Panc1 (cell line): ENCODE measurements around the gene LYPD6B. TPM values are rescaled to one million over a fixed set of nuclear protein-coding genes. Genes with fewer than 3 reads are reported as not detected.

Experiments used
- ATAC-seq: fragments of 200-7000 bp; cut with Tn5 transposase; 2 replicates; pipeline ENCODE4 v1.9.1; 2020; ENCODE audit warnings: mild to moderate bottlenecking, moderate library complexity
- BruUV-seq: library from RNA; stranded (reverse); fragments of 400-500 nt; replicated peaks from 2 replicates; lab custom pipeline; 2021; lab: Mats Ljungman, UMichigan
- CTCF ChIA-PET: fragments of 300-600 bp; sonication (Branson Sonifier 250); formaldehyde crosslinking; loops from one replicate; lab custom pipeline; 2022; ENCODE audit warnings: antibody characterized with exemption; lab: Charles Lee
- POLR2A ChIA-PET: fragments of 300-600 bp; sonication (Branson Sonifier 250); formaldehyde crosslinking; loops from one replicate; lab custom pipeline; 2022; ENCODE audit warnings: antibody characterized with exemption; lab: Charles Lee
- DNase-seq: peaks from one replicate; pipeline ENCODE4 v3.0.0-alpha.2; 2010; ENCODE audit warnings: low read depth, low spot score
- H3K27ac ChIP-seq: 2 replicates; pipeline ENCODE4 v1.5.1; 2011; ENCODE audit warnings: mild to moderate bottlenecking, low read length, inconsistent platforms
- H3K27me3 ChIP-seq: fragments of 200-500 bp; sonication (Bioruptor generic); 2 replicates; pipeline ENCODE4 v1.6.0; 2014; ENCODE audit warnings: low read length, inconsistent platforms; ENCODE audit not compliant: control insufficient read depth, insufficient read depth
- H3K36me3 ChIP-seq: fragments of 200-500 bp; sonication (Bioruptor generic); 2 replicates; pipeline ENCODE4 v1.5.1; 2014; ENCODE audit warnings: inconsistent platforms, mild to moderate bottlenecking, low read length, moderate library complexity; ENCODE audit not compliant: control insufficient read depth, insufficient read depth
- H3K4me1 ChIP-seq: 2 replicates; pipeline ENCODE4 v1.5.1; 2011; ENCODE audit warnings: inconsistent platforms, mild to moderate bottlenecking, low read length, moderate library complexity; ENCODE audit not compliant: control insufficient read depth, insufficient read depth
- H3K4me3 ChIP-seq, 2 experiments: 2 replicates each; pipeline ENCODE4 v1.5.1; 2011 to 2012; ENCODE audit warnings: low read depth in 2 of 2, low read length in 2 of 2, mild to moderate bottlenecking in 2 of 2, inconsistent platforms in 1 of 2, moderate library complexity in 1 of 2
- H3K9me3 ChIP-seq: fragments of 200-500 bp; sonication (Bioruptor generic); 2 replicates; pipeline ENCODE4 v1.5.1; 2014; ENCODE audit warnings: low read depth, mild to moderate bottlenecking, inconsistent platforms, low read length, moderate library complexity; ENCODE audit not compliant: control insufficient read depth, insufficient read depth
- POLR2AphosphoS5 ChIP-seq: IDR thresholded peaks from 2 replicates; pipeline ENCODE4 v1.6.1; 2012; ENCODE audit warnings: mild to moderate bottlenecking, low read depth, low read length, moderate library complexity
- SIN3A ChIP-seq: IDR thresholded peaks from 2 replicates; pipeline ENCODE4 v1.6.1; 2012; ENCODE audit warnings: low read depth, mild to moderate bottlenecking, low read length, moderate library complexity, borderline replicate concordance; ENCODE audit not compliant: insufficient read depth
- TCF7L2 ChIP-seq: IDR thresholded peaks from 2 replicates; pipeline ENCODE4 v1.6.1; 2011; ENCODE audit warnings: mild to moderate bottlenecking, low read depth, low read length, inconsistent platforms
- in situ Hi-C: cut with HindIII; loops from 2 replicates; pipeline ENCODE4 v1.10.0; 2016; ENCODE audit warnings: low sequenced_read_pairs, low pct_unique_long_range_greater_than_20kb
- intact Hi-C: fragments of 100-400 bp; cut with micrococcal nuclease; formaldehyde crosslinking; loops from one replicate; pipeline ENCODE4 v1.10.0; 2022; ENCODE audit not compliant: unreplicated experiment
- total RNA-seq: library from RNA; stranded (reverse); gene quantifications from one replicate; pipeline ENCODE4 v1.2.1, GENCODE V29; 2021; ENCODE audit not compliant: unreplicated experiment
- TF ChIP-seq, protein P1 (sequence below): fragments of 450-650 bp; IDR thresholded peaks from 2 replicates; pipeline ENCODE4 v1.5.1; 2017; ENCODE audit warnings: mild to moderate bottlenecking
- TF ChIP-seq, protein P2 (sequence below), 2 experiments: IDR thresholded peaks; 2 replicates each; pipeline ENCODE4 v1.6.1; 2011 to 2012; ENCODE audit warnings: low read depth in 2 of 2, control low read depth in 1 of 2, low read length in 1 of 2, mild to moderate bottlenecking in 1 of 2, moderate library complexity in 1 of 2; ENCODE audit not compliant: insufficient read depth in 1 of 2

Gene LYPD6B
- total RNA-seq, 1 experiment from 2014 or later, result 2.2 TPM

DNA sequence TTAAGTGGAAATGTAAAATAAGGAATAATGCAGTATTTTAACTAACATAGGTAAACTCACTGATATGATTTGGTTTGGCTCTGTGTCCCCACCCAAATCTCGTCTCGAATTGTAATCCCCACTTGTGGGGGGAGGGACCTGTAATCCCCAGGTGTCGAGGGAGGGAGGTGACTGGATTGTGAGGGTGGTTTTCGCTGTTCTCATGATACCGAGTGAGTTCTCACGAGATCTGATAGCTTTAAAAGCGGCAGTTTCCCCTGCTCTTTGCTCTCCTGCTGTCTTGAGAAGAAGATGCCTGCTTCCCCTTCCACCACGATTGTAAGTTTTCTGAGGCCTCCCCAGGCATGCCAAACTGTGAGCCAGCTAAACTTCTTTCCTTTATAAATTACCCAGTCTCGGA is 182.5 kb downstream of the LYPD6B start:
- Histone ChIP-seq H3K27ac (no peak overlapping the region), H3K36me3 (no peaks in the 10 kb centered on the region), H3K27me3 (no peaks in the 10 kb centered on the region), H3K4me3 (no peak overlapping the region), H3K9me3 (no peaks in the 10 kb centered on the region), H3K4me1 (no peaks in the 10 kb centered on the region)
- ChIA-PET CTCF (no interaction called here), POLR2A (no interaction called here)
- BruUV-seq, result no TSS peak
- intact Hi-C loops, result no loop called here
- no peak for ATAC-seq
- TF ChIP-seq, protein P1, sequence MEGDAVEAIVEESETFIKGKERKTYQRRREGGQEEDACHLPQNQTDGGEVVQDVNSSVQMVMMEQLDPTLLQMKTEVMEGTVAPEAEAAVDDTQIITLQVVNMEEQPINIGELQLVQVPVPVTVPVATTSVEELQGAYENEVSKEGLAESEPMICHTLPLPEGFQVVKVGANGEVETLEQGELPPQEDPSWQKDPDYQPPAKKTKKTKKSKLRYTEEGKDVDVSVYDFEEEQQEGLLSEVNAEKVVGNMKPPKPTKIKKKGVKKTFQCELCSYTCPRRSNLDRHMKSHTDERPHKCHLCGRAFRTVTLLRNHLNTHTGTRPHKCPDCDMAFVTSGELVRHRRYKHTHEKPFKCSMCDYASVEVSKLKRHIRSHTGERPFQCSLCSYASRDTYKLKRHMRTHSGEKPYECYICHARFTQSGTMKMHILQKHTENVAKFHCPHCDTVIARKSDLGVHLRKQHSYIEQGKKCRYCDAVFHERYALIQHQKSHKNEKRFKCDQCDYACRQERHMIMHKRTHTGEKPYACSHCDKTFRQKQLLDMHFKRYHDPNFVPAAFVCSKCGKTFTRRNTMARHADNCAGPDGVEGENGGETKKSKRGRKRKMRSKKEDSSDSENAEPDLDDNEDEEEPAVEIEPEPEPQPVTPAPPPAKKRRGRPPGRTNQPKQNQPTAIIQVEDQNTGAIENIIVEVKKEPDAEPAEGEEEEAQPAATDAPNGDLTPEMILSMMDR, result no peak
- no peak for TF ChIP-seq SIN3A
- TF ChIP-seq, protein P2, sequence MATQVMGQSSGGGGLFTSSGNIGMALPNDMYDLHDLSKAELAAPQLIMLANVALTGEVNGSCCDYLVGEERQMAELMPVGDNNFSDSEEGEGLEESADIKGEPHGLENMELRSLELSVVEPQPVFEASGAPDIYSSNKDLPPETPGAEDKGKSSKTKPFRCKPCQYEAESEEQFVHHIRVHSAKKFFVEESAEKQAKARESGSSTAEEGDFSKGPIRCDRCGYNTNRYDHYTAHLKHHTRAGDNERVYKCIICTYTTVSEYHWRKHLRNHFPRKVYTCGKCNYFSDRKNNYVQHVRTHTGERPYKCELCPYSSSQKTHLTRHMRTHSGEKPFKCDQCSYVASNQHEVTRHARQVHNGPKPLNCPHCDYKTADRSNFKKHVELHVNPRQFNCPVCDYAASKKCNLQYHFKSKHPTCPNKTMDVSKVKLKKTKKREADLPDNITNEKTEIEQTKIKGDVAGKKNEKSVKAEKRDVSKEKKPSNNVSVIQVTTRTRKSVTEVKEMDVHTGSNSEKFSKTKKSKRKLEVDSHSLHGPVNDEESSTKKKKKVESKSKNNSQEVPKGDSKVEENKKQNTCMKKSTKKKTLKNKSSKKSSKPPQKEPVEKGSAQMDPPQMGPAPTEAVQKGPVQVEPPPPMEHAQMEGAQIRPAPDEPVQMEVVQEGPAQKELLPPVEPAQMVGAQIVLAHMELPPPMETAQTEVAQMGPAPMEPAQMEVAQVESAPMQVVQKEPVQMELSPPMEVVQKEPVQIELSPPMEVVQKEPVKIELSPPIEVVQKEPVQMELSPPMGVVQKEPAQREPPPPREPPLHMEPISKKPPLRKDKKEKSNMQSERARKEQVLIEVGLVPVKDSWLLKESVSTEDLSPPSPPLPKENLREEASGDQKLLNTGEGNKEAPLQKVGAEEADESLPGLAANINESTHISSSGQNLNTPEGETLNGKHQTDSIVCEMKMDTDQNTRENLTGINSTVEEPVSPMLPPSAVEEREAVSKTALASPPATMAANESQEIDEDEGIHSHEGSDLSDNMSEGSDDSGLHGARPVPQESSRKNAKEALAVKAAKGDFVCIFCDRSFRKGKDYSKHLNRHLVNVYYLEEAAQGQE (IDR thresholded peaks at IDR 0.05; ENCODE audit: insufficient read depth in 1 of 2, low read depth in 2 of 2, low read length in 1 of 2), result no peak
- no peak for TF ChIP-seq TCF7L2
- TF ChIP-seq POLR2AphosphoS5, result no peak
- DNase-seq, result no peak
- in situ Hi-C loops, result no loop called here

DNA sequence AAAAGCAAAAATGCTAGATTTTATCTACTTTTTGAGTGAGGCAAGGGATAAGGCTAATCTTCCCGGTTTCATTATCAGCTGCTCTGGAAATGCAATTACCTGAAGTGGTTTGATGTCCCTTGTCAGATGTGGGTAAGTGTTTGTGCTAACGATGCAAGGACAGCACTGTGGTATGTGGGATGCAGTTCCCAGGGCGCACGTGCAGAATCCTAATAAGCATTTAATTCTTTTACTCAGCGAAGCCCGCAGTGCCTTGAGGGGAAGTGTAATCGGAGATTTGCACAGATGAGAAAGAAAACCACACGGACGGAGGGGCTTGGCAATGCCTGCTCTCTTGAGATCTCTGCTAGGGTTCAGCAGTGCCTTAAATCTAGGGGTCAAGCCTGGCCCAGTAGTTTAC is 183.4 kb downstream of the LYPD6B start:
- H3K36me3 ChIP-seq, result no peaks in the 10 kb centered on the region
- H3K4me1 ChIP-seq, result no peaks in the 10 kb centered on the region
- H3K27ac ChIP-seq, result no peak overlapping the region
- DNase-seq (no peak), ATAC-seq (no peak)
- intact Hi-C loops, result no loop called here
- BruUV-seq, result no TSS peak
- in situ Hi-C loops, result no loop called here
- TF ChIP-seq TCF7L2 (no peak), SIN3A (no peak), POLR2AphosphoS5 (no peak)
- TF ChIP-seq, protein P1, result no peak
- TF ChIP-seq, protein P2 (IDR thresholded peaks at IDR 0.05; ENCODE audit: insufficient read depth in 1 of 2, low read depth in 2 of 2, low read length in 1 of 2), result no peak
- H3K27me3 ChIP-seq, result no peaks in the 10 kb centered on the region
- H3K9me3 ChIP-seq, result no peaks in the 10 kb centered on the region
- no peak overlapping the region for H3K4me3 ChIP-seq
- CTCF ChIA-PET, result no interaction called here
- POLR2A ChIA-PET, result no interaction called here
